SJCRH30 (cell line): ENCODE measurements around the gene FNDC1. TPM values are rescaled to one million over a fixed set of nuclear protein-coding genes. Genes with fewer than 3 reads are reported as not detected.
A peak's percentile ranks its signal among the peaks of the same experiment; 100 is the strongest.
"Not testable (repeated sequence)": the region's sequence is repeated elsewhere in the genome, so short reads cannot be mapped to it uniquely, and the experiment has no call there.

Source experiments
- DNase-seq, 2 experiments: peaks; one replicate each; pipeline ENCODE4 v3.0.0-alpha.2; 2015 to 2020
- H3K27ac ChIP-seq: fragments of 250-450 bp; sonication (Bioruptor Pico); 2 replicates; pipeline ENCODE4 v1.5.1; 2020; ENCODE audit warnings: mild to moderate bottlenecking, moderate library complexity
- H3K27me3 ChIP-seq: fragments of 250-450 bp; sonication (Bioruptor Pico); 2 replicates; pipeline ENCODE4 v1.5.1; 2020; ENCODE audit warnings: mild to moderate bottlenecking, moderate library complexity
- H3K36me3 ChIP-seq: fragments of 250-450 bp; sonication (Bioruptor Pico); 2 replicates; pipeline ENCODE4 v1.5.1; 2020; ENCODE audit warnings: mild to moderate bottlenecking, moderate library complexity
- H3K4me1 ChIP-seq: fragments of 250-450 bp; sonication (Bioruptor Pico); 2 replicates; pipeline ENCODE4 v1.5.1; 2020; ENCODE audit warnings: mild to moderate bottlenecking, moderate library complexity
- H3K4me3 ChIP-seq: fragments of 250-450 bp; sonication (Bioruptor Pico); 2 replicates; pipeline ENCODE4 v1.5.1; 2020; ENCODE audit warnings: mild to moderate bottlenecking, moderate library complexity
- H3K9me3 ChIP-seq: fragments of 250-450 bp; sonication (Bioruptor Pico); replicated peaks from 2 replicates; pipeline ENCODE4 v1.5.1; 2020; ENCODE audit warnings: mild to moderate bottlenecking, moderate library complexity
- total RNA-seq: library from RNA; depleted of rRNA; stranded (reverse); fragments of >200 nt; shearing (Covaris generic); gene quantifications from 2 replicates; pipeline ENCODE4 v1.2.3, GENCODE V29; 2014

Gene FNDC1
- total RNA-seq, 1 experiment from 2014 or later: not detected

DNA sequence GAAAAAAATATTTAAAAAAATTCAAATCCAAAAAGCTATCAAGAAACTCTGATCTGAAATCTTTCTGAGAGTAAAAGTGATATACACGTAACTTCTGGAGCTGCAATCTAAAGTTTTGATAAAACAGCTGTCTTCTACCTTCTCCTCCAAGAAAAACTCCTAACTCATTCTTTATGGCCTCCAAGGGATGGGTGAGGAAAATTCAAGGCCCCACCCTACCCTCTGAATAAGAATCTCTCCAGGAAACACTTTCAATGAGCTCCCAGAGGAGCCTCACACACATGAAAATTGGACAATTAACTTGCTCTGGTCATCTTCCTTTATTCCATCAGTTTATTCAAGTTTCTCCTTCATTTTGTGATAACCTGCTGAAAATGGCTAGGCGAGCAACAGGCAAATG is 93.4 kb downstream of the FNDC1 start:
- no peak overlapping the region for H3K27ac ChIP-seq
- H3K4me3 ChIP-seq: no peak overlapping the region
- peaks cover 7% of the 10 kb centered on the region; the same call in 1 of the 2 replicates for H3K27me3 ChIP-seq
- H3K4me1 ChIP-seq: no peaks in the 10 kb centered on the region
- no peaks in the 10 kb centered on the region for H3K36me3 ChIP-seq
- no peaks in the 10 kb centered on the region for H3K9me3 ChIP-seq
- no peak for DNase-seq

DNA sequence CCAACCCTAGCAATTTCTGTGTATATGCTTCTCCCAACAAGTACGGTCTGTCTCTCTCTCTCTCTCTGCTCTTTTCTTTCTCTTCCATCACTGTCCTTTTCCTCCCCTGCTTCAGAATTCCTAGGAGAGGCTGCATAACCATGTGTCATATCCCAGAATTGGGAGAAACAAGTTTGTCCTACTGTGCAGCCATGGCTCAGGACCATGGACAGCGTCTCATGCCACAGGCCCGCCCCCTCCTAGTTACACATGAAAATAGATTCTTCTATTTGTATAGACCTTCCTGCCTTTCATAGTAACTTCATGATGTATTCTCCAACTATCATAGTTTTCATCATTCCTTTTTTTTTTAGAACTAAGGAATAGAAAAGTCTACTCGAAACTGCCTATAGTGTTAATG is 98.0 kb downstream of the FNDC1 start:
- Histone ChIP-seq H3K9me3 (no peaks in the 10 kb centered on the region), H3K27me3 (no peaks in the 10 kb centered on the region), H3K36me3 (no peaks in the 10 kb centered on the region), H3K4me3 (no peak overlapping the region), H3K4me1 (no peaks in the 10 kb centered on the region), H3K27ac (no peak overlapping the region)
- DNase-seq: peak; percentile 40 to 67

GRCh38 chr6:159268511-159268910 is 99.3 kb downstream of the FNDC1 start:
- Histone ChIP-seq H3K4me3 (no peak overlapping the region), H3K36me3 (no peaks in the 10 kb centered on the region), H3K9me3 (no peaks in the 10 kb centered on the region), H3K4me1 (no peaks in the 10 kb centered on the region), H3K27me3 (no peaks in the 10 kb centered on the region), H3K27ac (no peak overlapping the region)
- DNase-seq: no peak

- Histone ChIP-seq H3K4me3 (no peak overlapping the region), H3K27ac (no peak overlapping the region), H3K4me1 (no peaks in the 10 kb centered on the region), H3K9me3 (no peaks in the 10 kb centered on the region), H3K27me3 (no peaks in the 10 kb centered on the region), H3K36me3 (no peaks in the 10 kb centered on the region)
- DNase-seq: no peak
Measured at GRCh38 chr6:159271257-159271656, 102.1 kb downstream of the FNDC1 start.

DNA sequence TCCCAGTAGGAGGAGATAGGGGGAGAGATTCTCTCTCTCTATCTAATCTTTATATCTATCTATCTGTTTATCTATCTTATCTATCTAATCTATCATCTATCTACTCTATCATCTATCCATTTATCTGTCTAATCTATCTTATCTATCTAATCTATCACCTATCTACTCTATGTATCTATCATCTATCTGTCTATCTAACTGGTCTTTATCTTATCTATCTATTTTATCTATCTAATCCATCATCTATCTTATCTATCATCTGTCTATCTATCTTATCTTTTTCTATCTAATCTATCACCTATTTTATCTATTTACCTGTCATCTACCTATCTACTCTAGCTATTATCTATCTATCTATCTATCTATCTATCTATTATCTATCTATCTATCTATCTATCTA is 109.4 kb downstream of the FNDC1 start:
- Histone ChIP-seq H3K36me3 (no peaks in the 10 kb centered on the region), H3K27ac (no peak overlapping the region), H3K4me3 (no peak overlapping the region), H3K4me1 (no peaks in the 10 kb centered on the region), H3K27me3 (no peaks in the 10 kb centered on the region; the same call in 1 of the 2 replicates), H3K9me3 (no peaks in the 10 kb centered on the region)
- no peak for DNase-seq

- no peak overlapping the region for H3K4me3 ChIP-seq
- peak in 1 of 2 experiments; percentile 4 for DNase-seq
- H3K9me3 ChIP-seq: no peaks in the 10 kb centered on the region
- H3K36me3 ChIP-seq: no peaks in the 10 kb centered on the region
- no peak overlapping the region for H3K27ac ChIP-seq
- H3K4me1 ChIP-seq: no peaks in the 10 kb centered on the region
- no peaks in the 10 kb centered on the region; the same call in 1 of the 2 replicates for H3K27me3 ChIP-seq
Measured at GRCh38 chr6:159279790-159280277, 110.6 kb downstream of the FNDC1 start.

DNA sequence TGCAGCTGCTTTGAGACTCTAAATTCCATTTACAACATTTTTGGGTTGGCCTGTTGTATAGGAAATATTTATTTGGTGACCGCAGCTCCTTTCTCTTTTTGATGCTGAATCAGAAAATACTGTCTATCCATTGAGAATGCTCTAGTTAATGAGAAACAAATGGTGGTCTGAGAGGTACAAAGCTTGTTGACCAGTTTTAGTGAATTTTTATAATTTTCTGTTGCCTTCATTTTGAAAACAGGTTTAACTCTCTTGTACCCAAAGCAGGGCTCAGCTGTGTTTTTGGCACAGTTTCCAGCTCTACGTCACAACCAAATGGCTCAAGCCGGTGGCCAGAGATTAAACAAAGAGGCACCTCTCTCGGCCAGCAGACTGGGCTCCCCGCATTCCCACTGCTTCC is 113.2 kb downstream of the FNDC1 start:
- no peak for DNase-seq
- Histone ChIP-seq H3K4me3 (no peak overlapping the region), H3K27ac (no peak overlapping the region), H3K27me3 (no peaks in the 10 kb centered on the region; the same call in 1 of the 2 replicates), H3K9me3 (no peaks in the 10 kb centered on the region), H3K4me1 (no peaks in the 10 kb centered on the region), H3K36me3 (no peaks in the 10 kb centered on the region)

DNA sequence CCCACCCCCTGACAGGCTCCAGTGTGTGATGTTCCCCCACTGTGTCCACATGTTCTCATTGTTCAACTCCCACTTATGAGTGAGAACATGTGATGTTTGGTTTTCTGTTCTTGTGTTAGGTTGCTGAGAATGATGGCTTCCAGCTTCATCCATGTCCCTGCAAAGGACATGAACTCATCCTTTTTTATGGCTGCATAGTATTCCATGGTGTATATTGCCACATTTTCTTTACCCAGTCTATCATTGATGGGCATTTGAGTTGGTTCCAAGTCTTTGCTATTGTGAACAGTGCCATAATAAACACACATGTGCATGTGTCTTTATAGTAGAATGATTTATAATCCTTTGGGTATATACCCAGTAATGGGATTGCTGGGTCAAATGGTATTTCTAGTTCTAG is 115.5 kb downstream of the FNDC1 start:
- not testable (repeated sequence) for H3K4me3 ChIP-seq, H3K9me3 ChIP-seq, H3K27ac ChIP-seq, H3K4me1 ChIP-seq, DNase-seq, H3K27me3 ChIP-seq, H3K36me3 ChIP-seq

- no peak overlapping the region for H3K27ac ChIP-seq
Measured at GRCh38 chr6:159298840-159299239, 129.6 kb downstream of the FNDC1 start.

DNA sequence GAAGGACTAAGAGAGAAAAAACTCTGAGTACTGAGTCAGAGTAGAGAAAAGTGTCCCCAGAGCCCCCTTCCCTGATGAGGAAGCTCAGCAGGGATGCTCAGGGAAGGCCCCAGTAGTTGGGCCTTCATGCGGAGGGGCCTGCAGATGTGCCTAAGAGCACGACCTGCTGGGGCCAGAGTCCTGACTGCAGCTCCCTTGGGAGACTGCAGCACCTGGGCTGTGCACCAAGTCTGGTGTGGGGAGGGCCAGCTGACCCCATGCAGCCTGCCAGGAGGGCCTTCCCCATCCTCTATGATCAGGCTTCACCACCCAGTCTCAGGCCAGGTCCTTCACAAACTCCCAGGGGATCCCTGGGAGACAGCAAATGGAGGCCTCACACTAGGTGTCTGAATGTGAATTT is 130.4 kb downstream of the FNDC1 start:
- peaks cover 10% of the 10 kb centered on the region; the same call in 1 of the 2 replicates for H3K27me3 ChIP-seq
- no peak for DNase-seq
- H3K36me3 ChIP-seq: no peaks in the 10 kb centered on the region
- no peak overlapping the region for H3K4me3 ChIP-seq
- no peaks in the 10 kb centered on the region for H3K9me3 ChIP-seq
- no peak overlapping the region for H3K27ac ChIP-seq
- no peaks in the 10 kb centered on the region for H3K4me1 ChIP-seq

More at GRCh38 chr6:159298840-159299239, 129.6 kb downstream of the FNDC1 start:
- Histone ChIP-seq H3K9me3 (no peaks in the 10 kb centered on the region), H3K27me3 (peaks cover 10% of the 10 kb centered on the region; the same call in 1 of the 2 replicates), H3K4me3 (no peak overlapping the region), H3K36me3 (no peaks in the 10 kb centered on the region), H3K4me1 (no peaks in the 10 kb centered on the region)
- no peak for DNase-seq

GRCh38 chr6:159301277-159301676 is 132.1 kb downstream of the FNDC1 start:
- DNase-seq: no peak
- Histone ChIP-seq H3K36me3 (no peaks in the 10 kb centered on the region), H3K27me3 (peaks cover 5% of the 10 kb centered on the region; the same call in 1 of the 2 replicates), H3K9me3 (no peaks in the 10 kb centered on the region), H3K27ac (no peak overlapping the region), H3K4me1 (no peaks in the 10 kb centered on the region), H3K4me3 (no peak overlapping the region)

- H3K4me3 ChIP-seq: no peak overlapping the region
- H3K9me3 ChIP-seq: no peaks in the 10 kb centered on the region
- no peak for DNase-seq
- no peak overlapping the region for H3K27ac ChIP-seq
- no peaks in the 10 kb centered on the region for H3K4me1 ChIP-seq
- H3K36me3 ChIP-seq: no peaks in the 10 kb centered on the region
- H3K27me3 ChIP-seq: peaks cover 5% of the 10 kb centered on the region; the same call in 1 of the 2 replicates
Measured at GRCh38 chr6:159301810-159302593, 132.8 kb downstream of the FNDC1 start.

DNA sequence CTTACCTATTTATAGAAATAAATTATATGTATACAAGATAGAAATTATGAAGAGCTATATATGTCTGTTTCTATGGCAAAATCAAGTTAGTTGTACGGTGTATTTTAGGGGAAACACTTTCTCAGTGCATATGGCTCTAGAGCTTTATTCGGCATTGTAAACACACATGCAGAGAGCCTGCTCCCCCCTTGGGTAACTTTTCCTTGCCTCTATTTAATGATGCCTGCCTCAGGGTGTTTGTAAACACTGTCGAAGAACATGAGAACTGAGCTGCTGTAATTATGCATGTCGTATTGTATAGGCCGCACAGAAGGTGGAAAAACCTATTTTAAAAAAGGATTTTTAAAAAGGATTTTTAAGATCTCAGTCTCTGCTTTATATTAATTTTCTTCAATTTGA is 133.4 kb downstream of the FNDC1 start:
- H3K27ac ChIP-seq: no peak overlapping the region
- H3K4me3 ChIP-seq: no peak overlapping the region
- peaks cover 5% of the 10 kb centered on the region; the same call in 1 of the 2 replicates for H3K27me3 ChIP-seq
- H3K36me3 ChIP-seq: no peaks in the 10 kb centered on the region
- no peak for DNase-seq
- H3K4me1 ChIP-seq: no peaks in the 10 kb centered on the region
- no peaks in the 10 kb centered on the region for H3K9me3 ChIP-seq

DNA sequence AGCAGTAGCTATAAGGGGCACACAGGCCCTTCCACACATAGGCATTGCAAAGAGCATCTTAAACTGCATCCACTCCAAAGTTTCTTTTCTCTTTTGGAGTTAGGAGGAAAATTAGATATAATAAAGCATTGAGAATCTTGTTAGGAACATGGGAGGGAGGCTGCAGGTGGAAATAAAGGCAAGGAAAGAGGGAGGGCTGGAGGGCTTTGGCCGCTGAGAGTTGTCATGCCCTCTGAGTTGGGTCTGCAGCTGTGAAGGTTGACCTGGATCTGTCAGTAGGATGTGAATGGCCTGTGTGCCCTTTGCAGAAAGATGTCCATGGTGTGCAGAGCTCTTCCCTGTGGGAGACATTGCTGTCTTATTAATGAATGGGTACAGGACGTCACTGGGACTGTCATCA is 134.0 kb downstream of the FNDC1 start:
- DNase-seq: no peak
- Histone ChIP-seq H3K27ac (no peak overlapping the region), H3K36me3 (no peaks in the 10 kb centered on the region), H3K4me1 (no peaks in the 10 kb centered on the region), H3K27me3 (peaks cover 5% of the 10 kb centered on the region; the same call in 1 of the 2 replicates), H3K9me3 (no peaks in the 10 kb centered on the region), H3K4me3 (no peak overlapping the region)

DNA sequence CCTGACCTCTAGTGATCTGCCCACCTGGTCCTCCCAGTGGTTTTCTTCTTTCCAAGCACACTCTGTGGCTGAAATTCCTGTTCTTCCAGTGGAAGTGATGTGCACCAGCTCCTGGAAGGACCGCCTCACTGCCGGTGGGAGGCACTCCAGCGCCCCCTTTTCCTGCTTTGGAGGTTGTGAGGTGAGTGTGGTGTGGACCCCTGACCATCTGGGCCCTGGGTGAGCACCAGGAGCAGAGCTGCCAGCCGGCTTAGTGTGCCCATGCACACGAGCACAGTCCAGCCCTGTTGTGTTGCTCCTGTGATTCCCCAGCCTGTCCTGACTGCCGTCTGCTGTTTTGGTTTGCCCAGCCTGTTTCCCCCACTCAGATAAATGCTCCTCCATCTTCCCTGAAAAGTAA is 134.6 kb downstream of the FNDC1 start:
- DNase-seq: no peak
- no peaks in the 10 kb centered on the region for H3K4me1 ChIP-seq
- no peaks in the 10 kb centered on the region for H3K36me3 ChIP-seq
- no peaks in the 10 kb centered on the region for H3K9me3 ChIP-seq
- H3K4me3 ChIP-seq: no peak overlapping the region
- H3K27me3 ChIP-seq: no peaks in the 10 kb centered on the region; the same call in 1 of the 2 replicates
- no peak overlapping the region for H3K27ac ChIP-seq

- no peak for DNase-seq
- Histone ChIP-seq H3K4me1 (no peaks in the 10 kb centered on the region), H3K36me3 (no peaks in the 10 kb centered on the region), H3K27ac (no peak overlapping the region), H3K9me3 (no peaks in the 10 kb centered on the region), H3K4me3 (no peak overlapping the region), H3K27me3 (no peaks in the 10 kb centered on the region; the same call in 1 of the 2 replicates)
Measured at GRCh38 chr6:159304641-159305040, 135.4 kb downstream of the FNDC1 start.
